Astrocyte (in vitro differentiated cells and primary cell): Measurements from ENCODE around the gene S100G. TPM values are rescaled to one million over a fixed set of nuclear protein-coding genes. Genes with fewer than 3 reads are reported as not detected.

ENCODE experiments used
- DNase-seq: peaks from one replicate; pipeline ENCODE4 v3.0.0-alpha.2; 2010; ENCODE audit warnings: low read depth
- FAIRE-seq: peaks from 2 replicates; lab custom pipeline; 2011; peaks lifted over from hg19 to GRCh38; lab: Jason Lieb, UNC
- H2AFZ ChIP-seq: 2 replicates; pipeline ENCODE4 v1.6.0; 2012; ENCODE audit warnings: low read depth, low read length, inconsistent platforms
- H3K27ac ChIP-seq: 2 replicates; pipeline ENCODE4 v1.5.1; 2011; ENCODE audit warnings: low read depth, low read length, inconsistent platforms
- H3K27me3 ChIP-seq: 2 replicates; pipeline ENCODE4 v1.6.0; 2011; ENCODE audit warnings: low read length, inconsistent platforms; ENCODE audit not compliant: insufficient read depth
- H3K36me3 ChIP-seq: 2 replicates; pipeline ENCODE4 v1.5.1; 2011; ENCODE audit warnings: low read length, inconsistent platforms; ENCODE audit not compliant: insufficient read depth
- H3K4me1 ChIP-seq: 2 replicates; pipeline ENCODE4 v1.5.1; 2011; ENCODE audit warnings: low read length, inconsistent platforms; ENCODE audit not compliant: insufficient read depth
- H3K4me2 ChIP-seq: 2 replicates; pipeline ENCODE4 v1.6.0; 2012; ENCODE audit warnings: low read length, inconsistent platforms
- H3K4me3 ChIP-seq: 2 replicates; pipeline ENCODE4 v1.5.1; 2011; ENCODE audit warnings: low read depth, mild to moderate bottlenecking, low read length, inconsistent platforms; ENCODE audit not compliant: insufficient read depth
- H3K79me2 ChIP-seq: 2 replicates; pipeline ENCODE4 v1.6.0; 2012; ENCODE audit warnings: mild to moderate bottlenecking, low read length, inconsistent platforms; ENCODE audit not compliant: insufficient read depth
- H3K9ac ChIP-seq: 2 replicates; pipeline ENCODE4 v1.6.0; 2012; ENCODE audit warnings: mild to moderate bottlenecking, low read length, inconsistent platforms
- H3K9me3 ChIP-seq: 2 replicates; pipeline ENCODE4 v1.5.1; 2012; ENCODE audit warnings: low read depth, mild to moderate bottlenecking, low read length, inconsistent platforms; ENCODE audit not compliant: insufficient read depth
- H4K20me1 ChIP-seq: 2 replicates; pipeline ENCODE4 v1.6.0; 2012; ENCODE audit warnings: low read length, inconsistent platforms; ENCODE audit not compliant: insufficient read depth
- H3K27ac Mint-ChIP-seq: one replicate; pipeline ENCODE4 v1.8.0; 2021; ENCODE audit warnings: mild to moderate bottlenecking, mixed read lengths; ENCODE audit not compliant: unreplicated experiment
- H3K27me3 Mint-ChIP-seq: one replicate; pipeline ENCODE4 v1.8.0; 2021; ENCODE audit warnings: low read depth, mixed read lengths; ENCODE audit not compliant: unreplicated experiment
- H3K36me3 Mint-ChIP-seq: one replicate; pipeline ENCODE4 v1.8.0; 2021; ENCODE audit warnings: low read depth, mixed read lengths; ENCODE audit not compliant: unreplicated experiment
- H3K4me1 Mint-ChIP-seq: one replicate; pipeline ENCODE4 v1.8.0; 2021; ENCODE audit warnings: low read depth, mixed read lengths; ENCODE audit not compliant: unreplicated experiment
- H3K4me3 Mint-ChIP-seq: one replicate; pipeline ENCODE4 v1.8.0; 2021; ENCODE audit warnings: mild to moderate bottlenecking, moderate library complexity, mixed read lengths; ENCODE audit not compliant: unreplicated experiment
- H3K9me3 Mint-ChIP-seq: one replicate; pipeline ENCODE4 v1.8.0; 2021; ENCODE audit warnings: mild to moderate bottlenecking, mixed read lengths; ENCODE audit not compliant: unreplicated experiment
- CTCF ChIP-seq: IDR thresholded peaks from 2 replicates; pipeline ENCODE4 v1.5.1; 2011; ENCODE audit warnings: low read depth, mild to moderate bottlenecking, inconsistent platforms, low read length, moderate library complexity; ENCODE audit not compliant: insufficient read depth
- EZH2 ChIP-seq: IDR thresholded peaks from 2 replicates; pipeline ENCODE4 v1.6.1; 2012; ENCODE audit warnings: mild to moderate bottlenecking, low read length, inconsistent platforms; ENCODE audit not compliant: insufficient read depth
- total RNA-seq: library from RNA; stranded (reverse); gene quantifications from 2 replicates; pipeline ENCODE4 v1.2.1, GENCODE V29; 2021

S100G gene
- total RNA-seq, 1 donor from 2014 or later: not detected

GRCh38 chrX:16671005-16671404, 21.0 kb downstream of the S100G start:
- H3K36me3 Mint-ChIP-seq: no peaks in the 10 kb centered on the region
- peaks cover 6% of the 10 kb centered on the region for H3K4me1 Mint-ChIP-seq
- peaks cover 3% of the 10 kb centered on the region for H3K4me1 ChIP-seq
- H3K4me2 ChIP-seq: no peak overlapping the region
- peak; percentile 23 for TF ChIP-seq CTCF
- TF ChIP-seq EZH2: no peak
- no peaks in the 10 kb centered on the region for H3K79me2 ChIP-seq
- H3K36me3 ChIP-seq: no peaks in the 10 kb centered on the region
- DNase-seq (peak; percentile 32), FAIRE-seq (peak; percentile 95)
- H3K27me3 Mint-ChIP-seq: no peaks in the 10 kb centered on the region
- no peak overlapping the region for H3K27ac Mint-ChIP-seq
- no peak overlapping the region for H2AFZ ChIP-seq
- H3K9me3 Mint-ChIP-seq: no peaks in the 10 kb centered on the region
- H3K9ac ChIP-seq: no peak overlapping the region
- H3K4me3 Mint-ChIP-seq: no peak overlapping the region
- H3K4me3 ChIP-seq: no peak overlapping the region
- H3K27me3 ChIP-seq: no peaks in the 10 kb centered on the region
- H4K20me1 ChIP-seq: no peaks in the 10 kb centered on the region
- no peak overlapping the region for H3K27ac ChIP-seq
- H3K9me3 ChIP-seq: no peaks in the 10 kb centered on the region

GRCh38 chrX:16678689-16679088, 28.7 kb downstream of the S100G start:
- no peak for TF ChIP-seq EZH2
- no peak for TF ChIP-seq CTCF
- FAIRE-seq (peak; percentile 32), DNase-seq (no peak)
- Mint-ChIP-seq H3K36me3 (peaks cover 4% of the 10 kb centered on the region), H3K27ac (no peak overlapping the region), H3K4me3 (no peak overlapping the region), H3K4me1 (no peaks in the 10 kb centered on the region), H3K27me3 (no peaks in the 10 kb centered on the region), H3K9me3 (no peaks in the 10 kb centered on the region)
- Histone ChIP-seq H3K36me3 (no peaks in the 10 kb centered on the region), H3K27ac (no peak overlapping the region), H3K4me2 (no peak overlapping the region), H3K4me3 (no peak overlapping the region), H2AFZ (no peak overlapping the region), H3K9me3 (no peaks in the 10 kb centered on the region), H3K79me2 (no peaks in the 10 kb centered on the region), H4K20me1 (no peaks in the 10 kb centered on the region), H3K9ac (no peak overlapping the region), H3K27me3 (no peaks in the 10 kb centered on the region), H3K4me1 (no peaks in the 10 kb centered on the region)

DNA sequence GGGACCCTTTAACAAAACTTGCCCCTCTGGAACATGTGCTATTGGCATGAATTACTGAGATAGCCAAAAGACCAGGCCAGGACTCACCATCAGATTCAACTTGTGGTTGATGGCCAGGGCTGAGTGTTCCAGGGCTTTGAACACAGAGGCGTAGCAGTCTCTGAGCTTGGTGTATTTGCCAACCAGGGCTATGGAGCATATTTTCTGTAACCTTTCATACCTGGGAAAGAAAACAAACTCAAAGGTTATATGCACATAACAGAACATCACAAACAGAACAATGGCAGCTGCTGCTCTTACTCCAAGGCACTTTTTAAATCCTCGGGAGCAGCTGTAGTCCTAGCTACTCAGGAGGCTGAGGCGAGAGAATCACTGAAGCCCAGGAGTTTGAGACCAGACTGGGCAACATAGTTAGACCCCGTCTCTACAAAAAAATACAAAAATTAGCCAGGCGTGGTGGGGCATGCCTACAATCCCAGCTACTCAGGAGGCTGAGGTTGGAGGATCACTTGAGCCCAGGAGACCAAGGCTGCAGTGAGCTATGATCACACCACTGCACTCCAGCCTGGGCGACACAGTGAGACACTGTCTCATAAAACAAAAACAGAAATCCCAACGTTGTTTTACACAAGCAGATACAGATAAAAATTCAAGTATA, 33.2 kb downstream of the S100G start:
- Histone ChIP-seq H3K27me3 (no peaks in the 10 kb centered on the region), H3K4me2 (no peak overlapping the region), H2AFZ (no peak overlapping the region), H3K4me1 (no peaks in the 10 kb centered on the region), H3K4me3 (no peak overlapping the region), H3K36me3 (no peaks in the 10 kb centered on the region), H3K27ac (no peak overlapping the region), H3K9ac (no peak overlapping the region), H3K9me3 (no peaks in the 10 kb centered on the region), H4K20me1 (no peaks in the 10 kb centered on the region), H3K79me2 (no peaks in the 10 kb centered on the region)
- H3K4me3 Mint-ChIP-seq: no peak overlapping the region
- H3K27me3 Mint-ChIP-seq: no peaks in the 10 kb centered on the region
- no peaks in the 10 kb centered on the region for H3K4me1 Mint-ChIP-seq
- peak; percentile 73 for FAIRE-seq
- H3K36me3 Mint-ChIP-seq: peaks cover 2% of the 10 kb centered on the region
- no peak overlapping the region for H3K27ac Mint-ChIP-seq
- TF ChIP-seq CTCF (no peak), EZH2 (no peak)
- no peak for DNase-seq
- H3K9me3 Mint-ChIP-seq: no peaks in the 10 kb centered on the region
